ENCODE results near the gene GRIA4.

The GRIA4 gene

GRCh38 chr11:105609832-105610781 is at the start of gene GRIA4:
Gene GRIA4, plus strand, starts transcription at chr11:105610073. Its CDS starts 925 bp downstream, at chr11:105610998.
- DNase-seq (ENCODE audit: low read depth, low spot score) = no peak
- no peak within 1 kb of the TSS for H3K27ac ChIP-seq

GRCh38 chr11:105573091-105573490 is 36.8 kb upstream of the GRIA4 start:
- H3K27ac ChIP-seq = no peak overlapping the region
- no peak for DNase-seq (ENCODE audit: low read depth, low spot score)

- DNase-seq (ENCODE audit: low read depth, low spot score) = no peak
- H3K27ac ChIP-seq = no peak overlapping the region
These were observed 34.9 kb upstream of the GRIA4 start for GRCh38 chr11:105574974-105575373.

- no peak for DNase-seq (ENCODE audit: low read depth, low spot score)
- no peak overlapping the region for H3K27ac ChIP-seq
These were observed 32.2 kb upstream of the GRIA4 start for GRCh38 chr11:105577641-105578040.

GRCh38 chr11:105579111-105579510 is 30.8 kb upstream of the GRIA4 start:
- H3K27ac ChIP-seq = no peak overlapping the region
- no peak for DNase-seq (ENCODE audit: low read depth, low spot score)

- no peak for DNase-seq (ENCODE audit: low read depth, low spot score)
These were observed 27.4 kb upstream of the GRIA4 start for GRCh38 chr11:105582497-105582896.

GRCh38 chr11:105588001-105588400 is 21.9 kb upstream of the GRIA4 start:
- DNase-seq (ENCODE audit: low read depth, low spot score) = no peak
- no peak overlapping the region for H3K27ac ChIP-seq

More at GRCh38 chr11:105582497-105582896, 27.4 kb upstream of the GRIA4 start:
- no peak overlapping the region for H3K27ac ChIP-seq

GRCh38 chr11:105589346-105589745 is 20.5 kb upstream of the GRIA4 start:
- DNase-seq (ENCODE audit: low read depth, low spot score) = no peak
- H3K27ac ChIP-seq = no peak overlapping the region

GRCh38 chr11:105592035-105592434 is 17.8 kb upstream of the GRIA4 start:
- no peak overlapping the region for H3K27ac ChIP-seq
- DNase-seq (ENCODE audit: low read depth, low spot score) = no peak

- no peak for DNase-seq (ENCODE audit: low read depth, low spot score)
- no peak overlapping the region for H3K27ac ChIP-seq
These were observed 11.5 kb upstream of the GRIA4 start for GRCh38 chr11:105598371-105598770.

GRCh38 chr11:105603156-105603555 is 6.7 kb upstream of the GRIA4 start:
- H3K27ac ChIP-seq = no peak overlapping the region
- no peak for DNase-seq (ENCODE audit: low read depth, low spot score)

- H3K27ac ChIP-seq = no peak overlapping the region
- DNase-seq (ENCODE audit: low read depth, low spot score) = no peak
These were observed 512 bp upstream of the GRIA4 start for GRCh38 chr11:105609341-105609781.

- no peak for DNase-seq (ENCODE audit: low read depth, low spot score)
- no peak overlapping the region for H3K27ac ChIP-seq
These were observed 1.1 kb downstream of the GRIA4 start for GRCh38 chr11:105610871-105611571.

GRCh38 chr11:105611572-105612441 is 1.9 kb downstream of the GRIA4 start:
- no peak for DNase-seq (ENCODE audit: low read depth, low spot score)
- H3K27ac ChIP-seq = no peak overlapping the region

GRCh38 chr11:105612771-105613170 is 2.9 kb downstream of the GRIA4 start:
- no peak overlapping the region for H3K27ac ChIP-seq
- DNase-seq (ENCODE audit: low read depth, low spot score) = no peak

- no peak overlapping the region for H3K27ac ChIP-seq
- DNase-seq (ENCODE audit: low read depth, low spot score) = no peak
These were observed 3.3 kb downstream of the GRIA4 start for GRCh38 chr11:105613183-105613582.

GRCh38 chr11:105618343-105618955 is 8.6 kb downstream of the GRIA4 start:
- DNase-seq (ENCODE audit: low read depth, low spot score) = no peak
- H3K27ac ChIP-seq = no peak overlapping the region

GRCh38 chr11:105619556-105619955 is 9.7 kb downstream of the GRIA4 start:
- DNase-seq (ENCODE audit: low read depth, low spot score) = no peak
- H3K27ac ChIP-seq = no peak overlapping the region

- no peak for DNase-seq (ENCODE audit: low read depth, low spot score)
- no peak overlapping the region for H3K27ac ChIP-seq
These were observed 12.1 kb downstream of the GRIA4 start for GRCh38 chr11:105622016-105622415.

GRCh38 chr11:105632316-105632715 is 22.4 kb downstream of the GRIA4 start:
- no peak overlapping the region for H3K27ac ChIP-seq
- DNase-seq (ENCODE audit: low read depth, low spot score) = no peak

All from epithelial cell of prostate (primary cell).